Psoas muscle (tissue), 8 donors: ENCODE measurements around the gene GSG1L. TPM values are rescaled to one million over a fixed set of nuclear protein-coding genes. Genes with fewer than 3 reads are reported as not detected.

Experiments
- ATAC-seq, 4 donors: fragments of 200-7000 bp; cut with Tn5 transposase; one replicate each; pipeline ENCODE4 v1.9.1; 2020; ENCODE audit warnings: moderate library complexity in 3 of 4, mild to moderate bottlenecking in 2 of 4
- DNase-seq, 2 donors: peaks; one replicate each; pipeline ENCODE4 v3.0.0-alpha.2; 2020
- H3K27ac ChIP-seq: fragments of 200-600 bp; one replicate; pipeline ENCODE4 v1.8.0; 2022
- H3K27me3 ChIP-seq, 3 donors: fragments of 200-600 bp in 1 of 3; one replicate each; pipeline versions ENCODE4 v1.6.1 to v1.8.0; 2013 to 2022; ENCODE audit warnings: low read length in 2 of 3, mild to moderate bottlenecking in 2 of 3, moderate library complexity in 1 of 3; ENCODE audit not compliant: insufficient read depth in 3 of 3
- H3K36me3 ChIP-seq, 2 donors: fragments of 200-600 bp in 1 of 2; one replicate each; pipeline versions ENCODE4 v1.6.1 to v1.8.0; 2013 to 2022; ENCODE audit warnings: low read depth in 1 of 2, mild to moderate bottlenecking in 1 of 2, moderate library complexity in 1 of 2; ENCODE audit not compliant: insufficient read depth in 1 of 2
- H3K4me1 ChIP-seq: fragments of 200-600 bp; one replicate; pipeline ENCODE4 v1.8.0; 2022
- H3K4me3 ChIP-seq: fragments of 200-600 bp; one replicate; pipeline ENCODE4 v1.8.0; 2022; ENCODE audit warnings: mild to moderate bottlenecking
- H3K9me3 ChIP-seq: fragments of 200-600 bp; one replicate; pipeline ENCODE4 v1.8.0; 2022
- WGBS, 3 donors: extraction: QIAGEN DNeasy Blood & Tissue Kit; methylation state at CpG; one replicate each; pipeline versions ENCODE4 v1.1.6 to v1.1.7; 2013; 5-methylcytosine and 5-hydroxymethylcytosine counted together
- intact Hi-C, 2 donors: fragments of 100-400 bp; cut with DNase I; formaldehyde crosslinking; loops; one replicate each; pipeline versions ENCODE4 v1.11.0 to v1.14.2; 2022
- long read RNA-seq, 2 donors: library from polyadenylated mRNA; unstranded; transcript quantifications; one replicate each; pipeline ENCODE4 v2.0.0, GENCODE V29; 2021
- polyA plus RNA-seq, 3 donors: library from polyadenylated mRNA; stranded (reverse); fragments of 200-250 nt; gene quantifications; one replicate each; pipeline ENCODE4 v1.2.3, GENCODE V29; 2013
- total RNA-seq, 4 donors: library from RNA; stranded (reverse); fragmentation: NEBNext Ultra II Directional in 2 of 4; extraction: Animal tissue kit (Norgen Biotek cat#: 25700) in 2 of 4; gene quantifications; one replicate each; pipeline versions ENCODE4 v1.2.1 to v1.2.4, GENCODE V29; 2021 to 2023
- TF ChIP-seq, protein P1 (sequence below): fragments of 200-600 bp; IDR thresholded peaks from one replicate; pipeline ENCODE4 v1.8.0; 2022; ENCODE audit warnings: antibody characterized with exemption
- donor health status: healthy with polysubstance abuse.
- donor health status: DM: no; HTN: no; CAD: no; lungs with moderate emphysema.
- donor health status: Bipolar disorder and iron deficiency.
- donor health status: healthy.
- donor health status: DM: yes; HTN: yes; CAD: no.
- donor health status: DM: no; HTN: no; CAD: no.
- donor health status: DM: no; HTN: no; CAD: no.
- donor health status: DM: yes; HTN: yes; CAD: no.

GSG1L gene
- total RNA-seq (under 1 TPM in 2 of 4 donors, not detected in 2; 0.17 TPM), polyA plus RNA-seq (under 1 TPM; 0.04 to 0.08 (median 0.06) TPM)
- long read RNA-seq, donor 1: 0 reads
- long read RNA-seq, donor 2: 0 reads

DNA sequence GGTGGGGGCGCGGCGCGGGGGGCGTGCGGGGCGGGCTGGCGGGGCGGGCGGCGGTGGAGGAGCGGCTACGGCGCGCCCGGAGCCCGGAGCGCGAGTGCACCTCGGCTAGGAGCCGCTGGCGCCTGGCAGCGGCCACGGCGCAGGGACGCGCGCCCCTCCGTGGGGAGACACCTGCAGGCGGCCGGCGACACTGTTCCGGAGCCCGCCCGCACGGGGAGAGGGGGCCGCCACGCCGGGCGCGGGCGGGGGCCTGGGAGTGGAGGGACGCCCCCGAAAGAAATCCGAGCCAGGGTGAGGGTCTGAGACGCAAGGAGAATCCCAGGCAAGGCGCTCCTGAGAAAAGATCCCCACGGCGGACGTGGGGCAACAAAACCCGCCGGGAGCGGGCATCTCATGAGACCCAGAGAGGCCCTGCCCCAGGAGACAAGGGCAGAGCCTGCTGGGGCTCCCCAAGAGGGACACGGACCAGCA, at the start of gene GSG1L:
TSS of gene GSG1L (minus strand) at position 124 of the 471 bp plus-strand sequence. CDS start 290 bp downstream, outside the sequence.
- DNase-seq (no peak), ATAC-seq (peak in 3 of 4 donors; percentile 41 to 72 (median 63))
- Histone ChIP-seq H3K36me3 (no peaks in the 10 kb centered on the region), H3K4me1 (peaks cover 7% of the 10 kb centered on the region), H3K27ac (no peak within 1 kb of the TSS), H3K4me3 (peak within 1 kb of the TSS; percentile 51), H3K27me3 (peaks cover 0 to 34% (median 7%) of the 10 kb centered on the region in 3 donors), H3K9me3 (no peaks in the 10 kb centered on the region)
- intact Hi-C loops: no loop called here
- 1 to 3% (median 2%) methylated on average over 34 to 54 of the region's 54 CpGs for WGBS, 3 donors
- TF ChIP-seq, protein P1, sequence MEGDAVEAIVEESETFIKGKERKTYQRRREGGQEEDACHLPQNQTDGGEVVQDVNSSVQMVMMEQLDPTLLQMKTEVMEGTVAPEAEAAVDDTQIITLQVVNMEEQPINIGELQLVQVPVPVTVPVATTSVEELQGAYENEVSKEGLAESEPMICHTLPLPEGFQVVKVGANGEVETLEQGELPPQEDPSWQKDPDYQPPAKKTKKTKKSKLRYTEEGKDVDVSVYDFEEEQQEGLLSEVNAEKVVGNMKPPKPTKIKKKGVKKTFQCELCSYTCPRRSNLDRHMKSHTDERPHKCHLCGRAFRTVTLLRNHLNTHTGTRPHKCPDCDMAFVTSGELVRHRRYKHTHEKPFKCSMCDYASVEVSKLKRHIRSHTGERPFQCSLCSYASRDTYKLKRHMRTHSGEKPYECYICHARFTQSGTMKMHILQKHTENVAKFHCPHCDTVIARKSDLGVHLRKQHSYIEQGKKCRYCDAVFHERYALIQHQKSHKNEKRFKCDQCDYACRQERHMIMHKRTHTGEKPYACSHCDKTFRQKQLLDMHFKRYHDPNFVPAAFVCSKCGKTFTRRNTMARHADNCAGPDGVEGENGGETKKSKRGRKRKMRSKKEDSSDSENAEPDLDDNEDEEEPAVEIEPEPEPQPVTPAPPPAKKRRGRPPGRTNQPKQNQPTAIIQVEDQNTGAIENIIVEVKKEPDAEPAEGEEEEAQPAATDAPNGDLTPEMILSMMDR: peak; percentile 18

DNA sequence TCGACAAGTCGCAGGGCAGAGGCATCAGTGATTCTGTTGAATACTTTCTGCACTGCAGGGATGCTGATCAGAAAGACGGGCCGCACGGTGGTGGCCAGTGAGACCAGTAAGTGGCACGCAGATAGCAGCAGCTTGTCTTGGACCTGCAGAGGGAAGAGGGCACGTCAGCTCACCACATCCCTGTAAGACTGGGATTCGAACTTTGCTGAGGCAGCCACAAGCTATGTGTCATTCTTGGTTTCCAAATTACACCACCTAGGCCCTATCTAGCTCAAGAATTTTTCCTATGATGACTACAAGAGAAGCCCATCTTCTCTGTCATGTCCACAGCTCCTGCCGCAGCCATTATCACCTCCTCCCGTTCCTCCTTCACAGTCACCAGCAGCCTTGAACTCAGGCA, 49.4 kb upstream of the GSG1L start:
- H3K4me1 ChIP-seq: no peaks in the 10 kb centered on the region
- H3K27me3 ChIP-seq: no peaks in the 10 kb centered on the region
- H3K4me3 ChIP-seq: no peak overlapping the region
- no peaks in the 10 kb centered on the region for H3K9me3 ChIP-seq
- intact Hi-C loops: no loop called here
- 91 to 97% (median 95%) methylated on average over 10 of the region's 10 CpGs for WGBS, 3 donors
- TF ChIP-seq, protein P1: no peak
- H3K27ac ChIP-seq: no peak overlapping the region
- ATAC-seq: no peak
- peaks cover 7 to 97% of the 10 kb centered on the region in 2 donors for H3K36me3 ChIP-seq
- no peak for DNase-seq

DNA sequence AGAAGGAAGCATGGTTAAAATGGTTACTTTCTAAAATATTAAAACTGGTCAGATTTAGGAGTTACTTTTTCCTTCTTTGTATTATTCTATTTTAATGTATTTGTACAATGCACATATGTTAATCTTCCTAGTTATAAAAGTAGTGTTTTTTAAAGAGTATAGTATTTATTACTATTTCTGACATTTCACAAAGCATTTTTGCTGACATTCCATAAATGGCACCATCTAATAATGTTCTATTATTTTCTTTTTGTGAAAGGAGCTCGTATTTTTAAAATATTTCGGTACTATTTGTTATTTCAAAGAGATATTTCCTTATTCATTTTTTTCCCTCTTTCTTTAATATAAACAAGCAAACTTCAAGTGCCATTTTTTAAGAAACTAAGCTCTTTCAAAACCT, 47.5 kb upstream of the GSG1L start:
- 91 to 98% (median 95%) methylated on average over 2 of the region's 2 CpGs for WGBS, 3 donors
- Histone ChIP-seq H3K9me3 (no peaks in the 10 kb centered on the region), H3K4me3 (no peak overlapping the region), H3K36me3 (peaks cover 10 to 97% of the 10 kb centered on the region in 2 donors), H3K27me3 (no peaks in the 10 kb centered on the region), H3K4me1 (no peaks in the 10 kb centered on the region), H3K27ac (no peak overlapping the region)
- ATAC-seq: no peak
- intact Hi-C loops: no loop called here
- TF ChIP-seq, protein P1: no peak
- DNase-seq: no peak

DNA sequence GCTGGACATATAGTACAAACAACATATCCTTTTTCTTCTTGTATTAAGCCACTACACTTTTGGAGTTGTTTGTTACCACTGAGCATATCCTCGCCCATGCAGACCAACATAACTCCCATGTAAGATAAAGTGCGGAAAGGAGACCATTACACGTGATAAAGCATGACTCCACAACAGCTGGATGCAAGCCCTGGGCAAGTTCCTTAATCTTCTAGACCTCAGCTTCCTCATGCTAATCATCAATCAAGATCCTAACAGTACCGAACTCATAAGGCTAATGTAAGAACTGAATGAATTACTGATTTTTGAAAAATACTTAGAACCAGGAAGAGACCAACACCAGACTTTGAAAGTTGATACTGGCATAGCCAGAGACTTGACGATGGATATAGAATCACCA, 47.0 kb upstream of the GSG1L start:
- H3K36me3 ChIP-seq: peaks cover 6 to 97% of the 10 kb centered on the region in 2 donors
- ATAC-seq: peak in 2 of 4 donors; percentile 14 to 35

More for the DNA sequence above, 47.0 kb upstream of the GSG1L start:
- H3K27me3 ChIP-seq: no peaks in the 10 kb centered on the region
- H3K4me1 ChIP-seq: no peaks in the 10 kb centered on the region
- H3K4me3 ChIP-seq: no peak overlapping the region
- intact Hi-C loops: no loop called here
- H3K9me3 ChIP-seq: no peaks in the 10 kb centered on the region
- 54 to 77% (median 65%) methylated on average over 5 of the region's 5 CpGs for WGBS, 3 donors
- DNase-seq: no peak
- TF ChIP-seq, protein P1: no peak
- no peak overlapping the region for H3K27ac ChIP-seq
